MCF 10A (cell line): Measurements from ENCODE around the gene TAF4B. TPM values are rescaled to one million over a fixed set of nuclear protein-coding genes. Genes with fewer than 3 reads are reported as not detected.

Experiments
- BruUV-seq: library from RNA; stranded (reverse); fragments of 400-500 nt; replicated peaks from 2 replicates; lab custom pipeline; 2021; lab: Mats Ljungman, UMichigan
- CTCF ChIA-PET: fragments of 300-600 bp; sonication (Branson Sonifier 250); formaldehyde crosslinking; extraction: SDS; loops from one replicate; lab custom pipeline; 2021; ENCODE audit warnings: antibody characterized with exemption, inconsistent platforms; lab: Yijun Ruan, JAX
- POLR2A ChIA-PET: fragments of 300-600, 350-650 bp; sonication (Branson Sonifier 250); formaldehyde crosslinking; extraction: SDS; loops from one replicate; lab custom pipeline; 2020; ENCODE audit warnings: antibody characterized with exemption, inconsistent platforms; lab: Yijun Ruan, JAX
- DNase-seq: peaks from one replicate; pipeline ENCODE4 v3.0.0-alpha.2; 2018; ENCODE audit not compliant: unreplicated experiment
- H3K27ac Mint-ChIP-seq: one replicate; pipeline ENCODE4 v1.8.0; 2022; ENCODE audit warnings: mild to moderate bottlenecking, low read depth, mixed read lengths; ENCODE audit not compliant: unreplicated experiment
- H3K27me3 Mint-ChIP-seq: one replicate; pipeline ENCODE4 v1.8.0; 2022; ENCODE audit warnings: mixed read lengths; ENCODE audit not compliant: insufficient read depth, unreplicated experiment
- H3K36me3 Mint-ChIP-seq: one replicate; pipeline ENCODE4 v1.8.0; 2022; ENCODE audit warnings: mild to moderate bottlenecking, moderate library complexity, mixed read lengths; ENCODE audit not compliant: insufficient read depth, unreplicated experiment
- H3K4me1 Mint-ChIP-seq: one replicate; pipeline ENCODE4 v1.8.0; 2022; ENCODE audit warnings: mixed read lengths; ENCODE audit not compliant: insufficient read depth, unreplicated experiment
- H3K4me3 Mint-ChIP-seq: one replicate; pipeline ENCODE4 v1.8.0; 2022; ENCODE audit warnings: mild to moderate bottlenecking, moderate library complexity, mixed read lengths; ENCODE audit not compliant: unreplicated experiment
- H3K9me3 Mint-ChIP-seq: one replicate; pipeline ENCODE4 v1.8.0; 2022; ENCODE audit warnings: mixed read lengths; ENCODE audit not compliant: unreplicated experiment
- intact Hi-C: fragments of 100-400 bp; cut with micrococcal nuclease; formaldehyde crosslinking; loops from 2 replicates; pipeline ENCODE4 v1.14.1; 2022
- total RNA-seq: library from RNA; stranded (reverse); gene quantifications from 2 replicates; pipeline ENCODE4 v1.2.3, GENCODE V29; 2022
- TF ChIP-seq, protein P1 (sequence below): fragments of 200-600 bp; IDR thresholded peaks from one replicate; pipeline ENCODE4 v1.8.0; 2022; ENCODE audit warnings: antibody characterized with exemption, mild to moderate bottlenecking; ENCODE audit not compliant: unreplicated experiment

The TAF4B gene
- total RNA-seq, 1 experiment from 2014 or later, result 9.2 TPM

DNA sequence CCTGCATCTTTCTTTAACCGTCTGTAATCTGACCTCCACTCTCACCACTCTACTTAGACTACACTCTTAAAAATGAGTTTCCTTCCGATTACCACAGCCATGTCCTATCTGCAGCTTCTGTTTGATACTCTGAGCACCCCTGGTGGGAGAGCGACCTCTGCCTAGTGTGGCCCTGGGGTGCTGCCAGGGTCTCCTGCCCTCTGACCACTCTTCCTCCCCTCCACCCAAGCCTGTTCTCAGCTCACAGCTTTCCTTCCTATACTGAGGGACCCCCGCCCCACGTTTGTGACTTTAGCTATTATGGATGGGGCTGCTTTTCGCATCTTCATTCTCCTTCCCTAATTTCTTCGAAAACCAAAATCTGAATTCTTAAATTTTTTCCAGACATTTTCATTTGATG, 189.4 kb downstream of the TAF4B start:
- ChIA-PET POLR2A (no interaction called here), CTCF (no interaction called here)
- no peak overlapping the region for H3K4me3 Mint-ChIP-seq
- TF ChIP-seq, protein P1, sequence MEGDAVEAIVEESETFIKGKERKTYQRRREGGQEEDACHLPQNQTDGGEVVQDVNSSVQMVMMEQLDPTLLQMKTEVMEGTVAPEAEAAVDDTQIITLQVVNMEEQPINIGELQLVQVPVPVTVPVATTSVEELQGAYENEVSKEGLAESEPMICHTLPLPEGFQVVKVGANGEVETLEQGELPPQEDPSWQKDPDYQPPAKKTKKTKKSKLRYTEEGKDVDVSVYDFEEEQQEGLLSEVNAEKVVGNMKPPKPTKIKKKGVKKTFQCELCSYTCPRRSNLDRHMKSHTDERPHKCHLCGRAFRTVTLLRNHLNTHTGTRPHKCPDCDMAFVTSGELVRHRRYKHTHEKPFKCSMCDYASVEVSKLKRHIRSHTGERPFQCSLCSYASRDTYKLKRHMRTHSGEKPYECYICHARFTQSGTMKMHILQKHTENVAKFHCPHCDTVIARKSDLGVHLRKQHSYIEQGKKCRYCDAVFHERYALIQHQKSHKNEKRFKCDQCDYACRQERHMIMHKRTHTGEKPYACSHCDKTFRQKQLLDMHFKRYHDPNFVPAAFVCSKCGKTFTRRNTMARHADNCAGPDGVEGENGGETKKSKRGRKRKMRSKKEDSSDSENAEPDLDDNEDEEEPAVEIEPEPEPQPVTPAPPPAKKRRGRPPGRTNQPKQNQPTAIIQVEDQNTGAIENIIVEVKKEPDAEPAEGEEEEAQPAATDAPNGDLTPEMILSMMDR, result no peak
- no TSS peak for BruUV-seq
- no peaks in the 10 kb centered on the region for H3K27me3 Mint-ChIP-seq
- intact Hi-C loops, result no loop called here
- H3K9me3 Mint-ChIP-seq, result no peaks in the 10 kb centered on the region
- no peaks in the 10 kb centered on the region for H3K36me3 Mint-ChIP-seq
- no peaks in the 10 kb centered on the region for H3K4me1 Mint-ChIP-seq
- no peak for DNase-seq
- H3K27ac Mint-ChIP-seq, result no peak overlapping the region

DNA sequence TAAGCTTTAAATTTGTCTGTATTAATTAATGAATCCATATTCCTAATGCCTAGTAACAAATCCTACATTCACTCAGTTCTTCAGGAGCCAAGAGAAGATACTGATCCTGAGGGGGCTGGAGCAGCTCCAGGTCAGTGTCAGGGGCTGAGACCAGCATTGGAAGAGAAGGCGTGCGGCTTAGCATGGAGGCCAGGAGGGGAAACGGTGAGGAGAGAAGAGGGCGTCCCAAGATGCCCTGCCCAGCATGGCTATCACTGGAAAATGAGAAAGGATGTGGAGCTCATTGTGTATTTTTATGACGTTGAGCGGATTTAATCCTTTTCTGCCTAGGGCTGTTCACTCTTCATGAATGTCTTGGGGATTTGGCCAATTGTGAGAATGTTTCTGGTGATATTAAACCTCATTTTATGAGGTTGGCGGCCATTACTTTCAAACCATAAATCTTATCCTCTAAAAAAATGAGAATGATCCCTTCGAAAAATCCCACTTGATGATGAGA, 190.5 kb downstream of the TAF4B start:
- intact Hi-C loops, result no loop called here
- Mint-ChIP-seq H3K4me1 (no peaks in the 10 kb centered on the region), H3K9me3 (no peaks in the 10 kb centered on the region), H3K27ac (no peak overlapping the region), H3K36me3 (no peaks in the 10 kb centered on the region), H3K4me3 (no peak overlapping the region), H3K27me3 (no peaks in the 10 kb centered on the region)
- DNase-seq, result no peak
- CTCF ChIA-PET, result interaction anchor here (1.0 kb wide), 1 partner anchor 11 kb away, joined by 3 read pairs; no protein-coding TSS in a partner anchor
- BruUV-seq, result no TSS peak
- POLR2A ChIA-PET, result no interaction called here
- TF ChIP-seq, protein P1, result no peak

DNA sequence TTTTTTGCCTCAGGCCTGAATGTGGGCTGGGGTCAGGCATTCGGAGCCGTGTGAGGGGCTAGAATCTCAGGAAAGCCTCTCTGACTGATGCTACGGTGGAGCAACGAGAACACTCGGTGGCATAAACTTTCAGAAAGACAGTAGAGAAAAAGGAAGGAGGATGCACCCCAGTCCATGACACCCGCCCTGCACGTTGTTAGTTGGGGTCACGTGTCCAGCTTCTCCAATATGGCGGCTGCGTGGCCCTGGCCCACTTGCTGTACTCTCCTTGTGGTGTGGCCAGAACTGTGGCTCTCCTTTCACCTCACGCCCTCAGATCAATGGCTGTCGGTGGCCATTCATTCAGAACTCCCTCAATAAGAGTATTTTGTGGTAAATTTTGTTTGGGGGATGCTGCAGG, 190.9 kb downstream of the TAF4B start:
- ChIA-PET POLR2A (no interaction called here), CTCF (interaction anchor here (0.7 to 0.9 kb wide), 2 partner anchors 11 to 63 kb away, joined by 3 read pairs; no protein-coding TSS in a partner anchor)
- no peaks in the 10 kb centered on the region for H3K4me1 Mint-ChIP-seq
- H3K9me3 Mint-ChIP-seq, result no peaks in the 10 kb centered on the region
- BruUV-seq, result no TSS peak
- no peak overlapping the region for H3K27ac Mint-ChIP-seq
- no peak overlapping the region for H3K4me3 Mint-ChIP-seq
- TF ChIP-seq, protein P1, result no peak
- intact Hi-C loops, result no loop called here
- no peaks in the 10 kb centered on the region for H3K27me3 Mint-ChIP-seq
- no peak for DNase-seq
- no peaks in the 10 kb centered on the region for H3K36me3 Mint-ChIP-seq

DNA sequence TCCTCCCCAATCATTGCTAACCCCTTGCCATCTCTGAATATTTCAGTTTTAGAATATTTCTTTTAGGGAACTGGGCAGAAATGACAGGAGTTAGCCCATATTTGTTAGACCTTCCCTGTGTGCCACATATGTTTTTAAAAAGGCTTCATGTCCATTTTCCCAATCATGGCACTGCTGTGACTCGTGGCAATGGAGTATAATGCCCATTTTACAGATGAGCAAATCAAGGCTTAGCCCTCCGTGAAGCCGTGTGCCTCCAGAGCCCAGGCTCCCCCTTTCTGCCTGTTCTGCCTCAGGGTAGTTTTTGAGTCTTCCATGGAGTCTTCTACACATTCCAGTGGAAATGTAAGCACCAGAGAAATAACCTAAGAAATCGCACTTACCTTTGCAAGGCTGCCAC, 192.0 kb downstream of the TAF4B start:
- intact Hi-C loops, result no loop called here
- H3K27ac Mint-ChIP-seq, result no peak overlapping the region
- TF ChIP-seq, protein P1, result no peak
- DNase-seq, result no peak
- no peaks in the 10 kb centered on the region for H3K9me3 Mint-ChIP-seq
- ChIA-PET POLR2A (interaction anchor here (0.6 to 0.7 kb wide), 2 partner anchors 392 to 948 kb away, joined by 3 read pairs; no protein-coding TSS in a partner anchor), CTCF (interaction anchor here (0.5 to 0.7 kb wide), 3 partner anchors 11 to 44 kb away, joined by 3 to 4 read pairs (median 4); no protein-coding TSS in a partner anchor)
- no TSS peak for BruUV-seq
- H3K27me3 Mint-ChIP-seq, result no peaks in the 10 kb centered on the region
- H3K36me3 Mint-ChIP-seq, result no peaks in the 10 kb centered on the region
- no peak overlapping the region for H3K4me3 Mint-ChIP-seq
- H3K4me1 Mint-ChIP-seq, result no peaks in the 10 kb centered on the region
